ENCODE data around the gene DOCK7.

The DOCK7 gene

GRCh38 chr1:62725255-62725654 is 37.1 kb upstream of the DOCK7 start:
- H3F3A ChIP-seq (ENCODE audit: control insufficient read depth, insufficient read depth) = no peaks in the 10 kb centered on the region
- no peaks in the 10 kb centered on the region for H3K9me3 ChIP-seq (ENCODE audit: control insufficient read depth, insufficient read depth, low read length)
- no peaks in the 10 kb centered on the region for H4K20me1 ChIP-seq (ENCODE audit: control insufficient read depth, insufficient read depth, low read depth, low read length)
- no peaks in the 10 kb centered on the region for H3K79me2 ChIP-seq (ENCODE audit: control insufficient read depth, low read length)
- no peak overlapping the region for H3K27ac ChIP-seq (ENCODE audit: low read depth, low read length)
- no peaks in the 10 kb centered on the region for H3K9me2 ChIP-seq (replicated peaks; ENCODE audit: control insufficient read depth, low read length)
- H3K36me3 ChIP-seq (ENCODE audit: control insufficient read depth, low read length) = no peaks in the 10 kb centered on the region
- no peak overlapping the region for H3K4me2 ChIP-seq (ENCODE audit: low read length)
- no peaks in the 10 kb centered on the region for H3K4me1 ChIP-seq (ENCODE audit: control insufficient read depth, low read length)
- no peak overlapping the region for H3K4me3 ChIP-seq (ENCODE audit: low read length)
- peaks cover 3% of the 10 kb centered on the region; the same call in 1 of the 2 replicates for H3K27me3 ChIP-seq (ENCODE audit: control insufficient read depth, low read length)
- TF ChIP-seq EZH2phosphoT487 (IDR thresholded peaks at IDR 0.05; ENCODE audit: borderline replicate concordance, low read length) = no peak
- TF ChIP-seq, protein P1, sequence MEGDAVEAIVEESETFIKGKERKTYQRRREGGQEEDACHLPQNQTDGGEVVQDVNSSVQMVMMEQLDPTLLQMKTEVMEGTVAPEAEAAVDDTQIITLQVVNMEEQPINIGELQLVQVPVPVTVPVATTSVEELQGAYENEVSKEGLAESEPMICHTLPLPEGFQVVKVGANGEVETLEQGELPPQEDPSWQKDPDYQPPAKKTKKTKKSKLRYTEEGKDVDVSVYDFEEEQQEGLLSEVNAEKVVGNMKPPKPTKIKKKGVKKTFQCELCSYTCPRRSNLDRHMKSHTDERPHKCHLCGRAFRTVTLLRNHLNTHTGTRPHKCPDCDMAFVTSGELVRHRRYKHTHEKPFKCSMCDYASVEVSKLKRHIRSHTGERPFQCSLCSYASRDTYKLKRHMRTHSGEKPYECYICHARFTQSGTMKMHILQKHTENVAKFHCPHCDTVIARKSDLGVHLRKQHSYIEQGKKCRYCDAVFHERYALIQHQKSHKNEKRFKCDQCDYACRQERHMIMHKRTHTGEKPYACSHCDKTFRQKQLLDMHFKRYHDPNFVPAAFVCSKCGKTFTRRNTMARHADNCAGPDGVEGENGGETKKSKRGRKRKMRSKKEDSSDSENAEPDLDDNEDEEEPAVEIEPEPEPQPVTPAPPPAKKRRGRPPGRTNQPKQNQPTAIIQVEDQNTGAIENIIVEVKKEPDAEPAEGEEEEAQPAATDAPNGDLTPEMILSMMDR (IDR thresholded peaks at IDR 0.05; ENCODE audit: low read depth, low read length, poor library complexity, severe bottlenecking) = no peak

GRCh38 chr1:62724430-62724829 is 36.2 kb upstream of the DOCK7 start:
- H3K4me2 ChIP-seq (ENCODE audit: low read length) = no peak overlapping the region

DNA sequence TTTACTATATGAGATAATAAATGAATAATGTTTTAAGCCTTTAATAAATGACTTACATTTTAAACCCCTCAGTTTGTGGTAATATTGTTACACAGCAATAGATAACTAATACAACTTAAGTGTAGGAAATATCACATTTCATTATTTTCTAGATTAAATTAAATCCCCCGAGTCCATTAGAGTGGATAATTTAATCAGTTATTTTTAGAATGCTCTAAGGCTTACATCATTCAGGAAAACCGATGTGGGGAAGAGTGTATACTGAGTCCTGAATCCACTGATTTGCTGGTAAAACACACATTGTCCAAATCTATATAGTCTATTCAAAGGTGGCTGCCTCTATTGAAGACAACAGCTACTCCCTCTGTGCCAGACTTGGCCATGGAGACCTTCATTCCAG is 35.7 kb upstream of the DOCK7 start:
- no peak overlapping the region for H3K4me2 ChIP-seq (ENCODE audit: low read length)
- no peaks in the 10 kb centered on the region for H3K4me1 ChIP-seq (ENCODE audit: control insufficient read depth, low read length)
- TF ChIP-seq EZH2phosphoT487 (IDR thresholded peaks at IDR 0.05; ENCODE audit: borderline replicate concordance, low read length) = no peak
- TF ChIP-seq, protein P1 (IDR thresholded peaks at IDR 0.05; ENCODE audit: low read depth, low read length, poor library complexity, severe bottlenecking) = no peak
- no peaks in the 10 kb centered on the region for H3K79me2 ChIP-seq (ENCODE audit: control insufficient read depth, low read length)
- no peaks in the 10 kb centered on the region for H3K9me3 ChIP-seq (ENCODE audit: control insufficient read depth, insufficient read depth, low read length)
- no peaks in the 10 kb centered on the region for H3F3A ChIP-seq (ENCODE audit: control insufficient read depth, insufficient read depth)
- no peaks in the 10 kb centered on the region for H3K36me3 ChIP-seq (ENCODE audit: control insufficient read depth, low read length)
- H3K27ac ChIP-seq (ENCODE audit: low read depth, low read length) = no peak overlapping the region
- no peaks in the 10 kb centered on the region for H3K9me2 ChIP-seq (replicated peaks; ENCODE audit: control insufficient read depth, low read length)
- H4K20me1 ChIP-seq (ENCODE audit: control insufficient read depth, insufficient read depth, low read depth, low read length) = no peaks in the 10 kb centered on the region
- peaks cover 3% of the 10 kb centered on the region; the same call in 1 of the 2 replicates for H3K27me3 ChIP-seq (ENCODE audit: control insufficient read depth, low read length)
- H3K4me3 ChIP-seq (ENCODE audit: low read length) = no peak overlapping the region

More at GRCh38 chr1:62724430-62724829, 36.2 kb upstream of the DOCK7 start:
- no peak overlapping the region for H3K4me3 ChIP-seq (ENCODE audit: low read length)
- TF ChIP-seq EZH2phosphoT487 (IDR thresholded peaks at IDR 0.05; ENCODE audit: borderline replicate concordance, low read length) = no peak
- TF ChIP-seq, protein P1 (IDR thresholded peaks at IDR 0.05; ENCODE audit: low read depth, low read length, poor library complexity, severe bottlenecking) = no peak
- no peaks in the 10 kb centered on the region for H3K79me2 ChIP-seq (ENCODE audit: control insufficient read depth, low read length)
- no peaks in the 10 kb centered on the region for H3K4me1 ChIP-seq (ENCODE audit: control insufficient read depth, low read length)
- no peaks in the 10 kb centered on the region for H4K20me1 ChIP-seq (ENCODE audit: control insufficient read depth, insufficient read depth, low read depth, low read length)
- H3F3A ChIP-seq (ENCODE audit: control insufficient read depth, insufficient read depth) = no peaks in the 10 kb centered on the region
- H3K27me3 ChIP-seq (ENCODE audit: control insufficient read depth, low read length) = peaks cover 3% of the 10 kb centered on the region; the same call in 1 of the 2 replicates
- no peak overlapping the region for H3K27ac ChIP-seq (ENCODE audit: low read depth, low read length)
- no peaks in the 10 kb centered on the region for H3K9me3 ChIP-seq (ENCODE audit: control insufficient read depth, insufficient read depth, low read length)
- no peaks in the 10 kb centered on the region for H3K9me2 ChIP-seq (replicated peaks; ENCODE audit: control insufficient read depth, low read length)
- H3K36me3 ChIP-seq (ENCODE audit: control insufficient read depth, low read length) = no peaks in the 10 kb centered on the region

Measured in DOHH2 (cell line).